Neutrophil (primary cell): ENCODE measurements around the gene TTLL13.

Source experiments
- H3K27ac ChIP-seq: fragments of 200-600 bp; sonication (generic); 2 replicates; pipeline ENCODE4 v1.5.1; 2016; ENCODE audit warnings: mild to moderate bottlenecking, moderate library complexity
- H3K27me3 ChIP-seq: fragments of 200-600 bp; sonication (generic); 2 replicates; pipeline ENCODE4 v1.6.0; 2016; ENCODE audit warnings: mild to moderate bottlenecking
- H3K36me3 ChIP-seq: fragments of 200-600 bp; sonication (generic); 2 replicates; pipeline ENCODE4 v1.5.1; 2017
- H3K4me1 ChIP-seq, 2 experiments: fragments of 200-600 bp in 1 of 2; sonication (generic) in 1 of 2; 1 replicate in 1 of 2; 2 replicates in 1 of 2; pipeline versions ENCODE4 v1.5.1 to v1.6.1; 2013 to 2016; ENCODE audit warnings: low read depth in 1 of 2, low read length in 1 of 2, mild to moderate bottlenecking in 1 of 2, moderate library complexity in 1 of 2; ENCODE audit not compliant: control insufficient read depth in 1 of 2, insufficient read depth in 1 of 2
- H3K4me3 ChIP-seq, 2 experiments: fragments of 200-600 bp in 1 of 2; sonication (generic) in 1 of 2; 1 replicate in 1 of 2; 2 replicates in 1 of 2; pipeline ENCODE4 v1.5.1; 2013 to 2016; ENCODE audit warnings: low read depth in 1 of 2, low read length in 1 of 2, mild to moderate bottlenecking in 1 of 2, moderate library complexity in 1 of 2
- H3K9me3 ChIP-seq: fragments of 200-600 bp; sonication (generic); 2 replicates; pipeline ENCODE4 v1.5.1; 2016
- TF ChIP-seq, protein P1 (sequence below): fragments of 200-600 bp; sonication (generic); IDR thresholded peaks from 2 replicates; pipeline ENCODE4 v1.5.1; 2016; ENCODE audit warnings: antibody characterized with exemption

Gene TTLL13

DNA sequence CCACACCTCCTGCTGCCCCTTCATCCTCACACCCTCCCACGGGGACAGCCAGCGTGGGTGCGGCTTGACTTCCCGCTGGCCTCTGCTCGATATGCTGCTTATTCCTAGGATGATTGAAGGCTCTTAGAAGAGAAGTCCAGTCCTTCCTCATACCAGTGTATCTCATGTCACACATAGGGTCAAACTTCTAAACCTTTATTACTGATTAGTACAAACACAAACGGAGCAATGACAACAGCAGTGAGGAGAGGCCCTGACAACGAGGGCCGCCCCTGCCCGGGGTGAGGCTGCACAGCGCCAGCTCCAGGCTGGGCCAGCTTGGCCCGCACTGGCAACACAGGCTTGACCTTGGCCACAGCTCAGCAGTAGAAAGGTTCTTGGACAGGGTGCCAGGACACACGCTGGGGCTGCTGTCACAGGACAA lies 19.3 kb upstream of the TTLL13 start:
- peaks cover 44 to 46% of the 10 kb centered on the region in 2 experiments for H3K4me1 ChIP-seq
- TF ChIP-seq, protein P1, sequence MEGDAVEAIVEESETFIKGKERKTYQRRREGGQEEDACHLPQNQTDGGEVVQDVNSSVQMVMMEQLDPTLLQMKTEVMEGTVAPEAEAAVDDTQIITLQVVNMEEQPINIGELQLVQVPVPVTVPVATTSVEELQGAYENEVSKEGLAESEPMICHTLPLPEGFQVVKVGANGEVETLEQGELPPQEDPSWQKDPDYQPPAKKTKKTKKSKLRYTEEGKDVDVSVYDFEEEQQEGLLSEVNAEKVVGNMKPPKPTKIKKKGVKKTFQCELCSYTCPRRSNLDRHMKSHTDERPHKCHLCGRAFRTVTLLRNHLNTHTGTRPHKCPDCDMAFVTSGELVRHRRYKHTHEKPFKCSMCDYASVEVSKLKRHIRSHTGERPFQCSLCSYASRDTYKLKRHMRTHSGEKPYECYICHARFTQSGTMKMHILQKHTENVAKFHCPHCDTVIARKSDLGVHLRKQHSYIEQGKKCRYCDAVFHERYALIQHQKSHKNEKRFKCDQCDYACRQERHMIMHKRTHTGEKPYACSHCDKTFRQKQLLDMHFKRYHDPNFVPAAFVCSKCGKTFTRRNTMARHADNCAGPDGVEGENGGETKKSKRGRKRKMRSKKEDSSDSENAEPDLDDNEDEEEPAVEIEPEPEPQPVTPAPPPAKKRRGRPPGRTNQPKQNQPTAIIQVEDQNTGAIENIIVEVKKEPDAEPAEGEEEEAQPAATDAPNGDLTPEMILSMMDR: no peak
- no peaks in the 10 kb centered on the region for H3K9me3 ChIP-seq
- H3K27ac ChIP-seq: peak overlapping the region; percentile 97
- H3K4me3 ChIP-seq: no peak overlapping the region
- H3K36me3 ChIP-seq: peaks cover 58% of the 10 kb centered on the region
- H3K27me3 ChIP-seq: no peaks in the 10 kb centered on the region

DNA sequence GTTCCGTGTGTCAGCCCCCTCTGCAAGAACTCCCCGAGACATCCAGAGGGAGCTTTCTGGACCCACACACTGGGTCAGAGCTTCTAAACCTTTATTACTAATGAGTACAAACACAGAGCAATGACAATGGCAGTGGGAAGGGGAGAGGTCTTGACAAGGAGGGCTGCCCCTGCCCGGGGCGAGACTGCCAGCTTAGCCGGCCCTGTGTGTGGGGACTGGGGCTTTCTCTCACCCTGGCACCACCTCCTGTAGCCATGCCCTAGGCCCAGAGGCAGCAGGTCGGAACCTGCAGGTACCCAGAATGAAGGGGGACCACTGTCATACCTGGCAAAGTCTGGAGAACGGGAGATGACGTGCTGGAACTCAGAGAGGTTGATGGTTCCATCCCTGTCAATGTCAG lies 18.7 kb upstream of the TTLL13 start:
- TF ChIP-seq, protein P1: no peak
- Histone ChIP-seq H3K9me3 (no peaks in the 10 kb centered on the region), H3K27ac (peak overlapping the region; percentile 97), H3K27me3 (no peaks in the 10 kb centered on the region), H3K36me3 (peaks cover 53% of the 10 kb centered on the region), H3K4me1 (peaks cover 44 to 46% of the 10 kb centered on the region in 2 experiments), H3K4me3 (no peak overlapping the region)

DNA sequence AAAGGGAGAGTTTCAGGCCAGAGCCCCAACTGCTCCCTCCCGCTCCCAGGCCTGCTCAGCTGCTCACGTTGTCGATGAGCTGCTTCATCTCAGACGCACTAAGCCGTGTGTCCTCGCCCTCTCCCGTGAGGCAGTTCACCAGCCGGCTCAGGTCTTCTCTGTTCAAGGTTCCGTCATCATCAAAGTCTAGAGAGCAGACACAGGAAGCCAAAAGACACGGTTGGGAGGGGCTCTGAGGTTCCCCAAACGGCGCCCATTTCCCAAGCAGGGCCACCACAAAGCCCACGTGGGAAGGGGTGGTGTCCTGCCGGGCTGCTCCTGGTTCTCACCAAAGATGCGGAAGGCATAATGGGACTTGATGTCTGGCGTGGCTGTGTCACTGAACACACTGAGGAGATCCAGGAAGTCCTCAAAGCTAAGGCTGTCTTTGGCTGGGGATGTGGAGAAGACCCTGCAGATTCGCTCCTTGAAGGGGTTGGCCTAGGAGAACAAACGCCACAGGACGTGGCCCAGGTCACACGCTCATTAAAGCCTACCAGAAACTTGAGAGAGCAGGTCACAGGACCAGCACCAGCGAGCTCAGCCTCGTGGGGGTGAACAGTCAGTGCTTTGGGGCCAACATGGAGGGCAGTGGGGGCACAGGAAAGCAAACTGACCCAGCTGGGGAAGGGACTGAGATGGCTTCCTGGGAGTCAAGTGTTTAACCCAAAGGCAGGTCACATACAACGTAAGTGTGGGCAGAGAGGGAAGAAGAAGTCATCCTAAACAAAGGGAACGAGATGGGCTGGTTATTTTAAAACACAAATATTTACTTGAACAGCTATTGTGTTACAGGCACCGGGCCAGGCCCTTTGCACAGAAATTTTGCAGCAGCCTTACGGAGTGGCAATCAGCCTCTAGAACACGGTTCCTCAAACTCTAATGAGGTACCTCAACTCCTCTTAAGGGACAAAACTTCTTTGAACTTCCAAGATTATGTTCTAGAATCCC lies 18.0 kb upstream of the TTLL13 start:
- Histone ChIP-seq H3K4me3 (peak overlapping the region in 1 of 2 experiments; percentile 19), H3K4me1 (peaks cover 44 to 46% of the 10 kb centered on the region in 2 experiments), H3K36me3 (peaks cover 46% of the 10 kb centered on the region), H3K27ac (peak overlapping the region; percentile 97), H3K27me3 (no peaks in the 10 kb centered on the region), H3K9me3 (no peaks in the 10 kb centered on the region)
- TF ChIP-seq, protein P1: no peak

DNA sequence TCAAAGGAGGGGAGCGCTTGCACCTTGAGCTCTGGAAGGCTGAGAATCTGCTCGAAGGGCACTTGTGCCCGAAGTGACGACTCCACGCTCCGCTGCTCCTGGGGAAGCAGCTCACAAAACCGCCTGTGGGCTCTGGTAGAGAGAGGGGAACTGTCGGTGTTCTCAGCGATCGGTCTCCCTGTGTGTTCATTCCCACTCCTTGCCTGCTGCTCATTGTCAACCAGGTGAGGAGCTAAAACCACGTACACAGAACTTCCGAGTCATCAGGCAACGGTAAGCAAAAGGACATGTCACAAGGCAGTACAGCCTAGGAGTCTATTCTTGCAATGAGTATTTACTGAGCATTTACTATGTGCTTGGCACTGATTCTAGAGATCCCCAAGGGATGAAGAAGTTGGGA lies 17.2 kb upstream of the TTLL13 start:
- peaks cover 37% of the 10 kb centered on the region for H3K36me3 ChIP-seq
- no peaks in the 10 kb centered on the region for H3K27me3 ChIP-seq
- no peak overlapping the region for H3K4me3 ChIP-seq
- H3K27ac ChIP-seq: peak overlapping the region; percentile 97
- TF ChIP-seq, protein P1: no peak
- H3K9me3 ChIP-seq: no peaks in the 10 kb centered on the region
- peaks cover 44 to 46% of the 10 kb centered on the region in 2 experiments for H3K4me1 ChIP-seq

DNA sequence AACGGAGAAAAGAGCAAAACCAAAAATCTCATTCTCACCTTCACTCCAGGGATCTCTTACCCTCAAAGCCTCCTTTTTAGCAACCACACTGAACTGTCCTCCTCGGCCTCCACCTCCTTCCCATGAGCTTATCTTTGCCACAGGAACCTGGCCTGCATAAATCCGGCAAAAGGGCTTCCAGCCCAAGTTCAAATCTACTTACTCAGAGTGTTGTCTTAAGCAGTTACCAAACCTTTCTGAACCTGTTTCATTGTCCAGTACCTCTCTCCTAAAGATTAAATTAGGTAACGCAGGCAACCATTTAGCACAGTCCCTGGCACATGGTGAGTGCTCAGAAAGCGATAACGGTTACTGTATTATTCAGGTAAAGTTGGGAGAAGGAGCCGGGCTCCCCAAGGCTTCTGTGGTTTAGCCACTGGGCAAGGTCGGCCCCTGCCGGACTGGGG lies 16.4 kb upstream of the TTLL13 start:
- H3K4me1 ChIP-seq: peaks cover 44 to 46% of the 10 kb centered on the region in 2 experiments

More for the DNA sequence above, 16.4 kb upstream of the TTLL13 start:
- H3K27ac ChIP-seq: peak overlapping the region; percentile 97
- peak overlapping the region; percentile 84 to 85 for H3K4me3 ChIP-seq
- no peaks in the 10 kb centered on the region for H3K27me3 ChIP-seq
- H3K36me3 ChIP-seq: peaks cover 30% of the 10 kb centered on the region
- no peaks in the 10 kb centered on the region for H3K9me3 ChIP-seq
- TF ChIP-seq, protein P1: peak; percentile 72
